HS-27A (cell line): ENCODE results near the gene PLEKHA1.

Experiments
- DNase-seq: peaks from one replicate; pipeline ENCODE4 v3.0.0-alpha.2; 2012; ENCODE audit warnings: low read depth, missing footprints

PLEKHA1 gene

GRCh38 chr10:122379041-122379440 lies 4.5 kb downstream of the PLEKHA1 start:
- DNase-seq, result no peak

GRCh38 chr10:122379537-122379936 lies 5.0 kb downstream of the PLEKHA1 start:
- DNase-seq, result no peak

GRCh38 chr10:122380703-122381102 lies 6.2 kb downstream of the PLEKHA1 start:
- DNase-seq, result no peak

GRCh38 chr10:122381680-122382079 lies 7.2 kb downstream of the PLEKHA1 start:
- DNase-seq, result no peak

DNA sequence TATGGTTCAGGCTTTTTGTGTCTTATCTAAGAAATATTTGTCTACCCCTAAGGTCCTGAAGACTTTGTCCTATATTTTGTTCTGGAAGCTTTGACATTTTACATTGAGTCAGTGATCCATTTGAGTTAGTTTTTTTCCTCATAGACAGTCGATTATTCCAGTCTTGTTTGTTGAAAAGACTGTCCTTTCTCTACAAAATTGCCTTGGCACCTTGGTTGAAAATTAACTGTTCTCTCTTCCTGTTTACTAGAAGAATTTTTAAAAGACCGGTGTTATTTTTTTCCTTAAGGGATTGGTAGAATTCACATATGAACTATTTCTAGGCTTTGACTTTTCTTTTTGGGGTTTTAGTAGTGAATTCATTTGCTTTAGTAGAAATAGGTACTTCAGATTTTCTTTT lies 12.0 kb downstream of the PLEKHA1 start:
- DNase-seq, result no peak

DNA sequence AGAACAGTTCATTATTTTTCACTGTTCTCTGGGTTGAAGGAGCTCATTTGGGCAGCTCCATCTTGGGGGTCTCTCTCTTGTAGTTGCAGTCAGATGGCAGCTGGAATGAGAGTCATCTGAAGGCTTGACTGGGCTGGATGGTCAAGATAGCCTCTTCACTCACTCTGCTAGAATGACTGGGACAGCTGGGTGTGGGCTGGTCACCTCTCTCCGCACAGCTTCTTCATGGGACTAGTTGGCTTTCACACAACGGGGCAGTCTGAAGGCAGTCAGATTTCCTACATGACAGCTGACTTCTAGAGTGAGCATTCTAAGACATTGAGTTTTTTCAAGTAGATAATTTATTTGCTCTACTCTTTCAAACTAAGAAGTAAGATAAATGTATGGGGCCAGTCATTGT lies 13.1 kb downstream of the PLEKHA1 start:
- no peak for DNase-seq

GRCh38 chr10:122388287-122388997 lies 13.9 kb downstream of the PLEKHA1 start:
- DNase-seq, result no peak

- no peak for DNase-seq
Measured at GRCh38 chr10:122390271-122390670, 15.8 kb downstream of the PLEKHA1 start.

DNA sequence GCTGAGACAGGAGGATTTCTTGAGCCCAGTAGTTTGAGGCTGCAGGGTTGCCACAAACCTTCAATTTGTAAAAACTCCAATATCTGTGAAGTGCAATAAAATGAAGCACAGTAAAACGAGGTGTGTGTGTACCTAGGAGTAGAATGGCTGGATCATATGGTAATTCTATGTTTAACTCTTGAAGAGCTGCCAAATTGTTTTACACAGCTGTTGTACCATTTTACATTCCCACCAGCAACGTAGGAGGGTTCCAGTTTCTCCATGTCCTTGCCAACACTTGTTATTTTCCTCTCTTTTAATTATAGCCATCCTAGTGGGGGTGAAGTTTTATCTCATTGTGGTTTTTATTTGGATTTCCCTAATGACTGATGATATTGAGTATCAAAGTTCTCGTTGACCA lies 16.2 kb downstream of the PLEKHA1 start:
- DNase-seq, result no peak

DNA sequence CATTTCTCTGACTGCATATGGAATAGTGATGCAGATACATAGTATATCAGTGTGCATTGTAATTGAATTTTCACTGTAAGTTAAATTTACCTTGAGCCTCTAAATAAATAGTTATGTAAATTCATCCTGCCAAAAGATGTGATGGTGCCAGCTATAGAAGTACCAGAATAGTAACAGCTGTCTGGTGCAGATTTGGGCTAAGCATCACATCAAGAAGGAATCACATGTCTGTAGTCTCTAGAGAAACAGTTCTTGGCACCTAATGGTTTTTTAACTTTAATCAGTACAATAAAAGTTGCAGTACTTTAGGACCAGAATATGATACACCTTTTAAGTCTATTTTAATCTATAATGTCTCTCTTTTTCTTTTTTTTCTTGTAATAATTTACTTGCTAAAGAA lies 17.4 kb downstream of the PLEKHA1 start:
- no peak for DNase-seq

DNA sequence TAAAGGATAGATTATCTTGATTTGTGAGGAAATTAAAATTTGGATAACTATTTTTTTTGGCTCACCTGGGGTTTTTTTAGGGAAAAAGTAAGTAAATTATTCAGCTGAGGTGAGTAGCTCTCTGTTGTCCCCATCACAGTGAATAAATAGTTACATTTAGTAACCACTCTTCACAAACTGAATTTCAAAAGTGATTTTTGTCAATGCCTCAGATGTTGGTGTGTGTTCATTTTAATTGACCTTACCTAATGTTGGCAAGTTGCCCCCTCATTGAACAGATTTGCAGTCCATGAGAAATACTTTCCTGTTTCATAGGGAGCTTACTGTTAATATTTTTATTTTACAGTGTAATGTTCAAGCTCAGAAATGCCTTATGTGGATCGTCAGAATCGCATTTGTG lies 18.3 kb downstream of the PLEKHA1 start:
- no peak for DNase-seq

- no peak for DNase-seq
Measured at GRCh38 chr10:122393288-122393687, 18.8 kb downstream of the PLEKHA1 start.

GRCh38 chr10:122402548-122403131 lies 28.1 kb downstream of the PLEKHA1 start:
- DNase-seq, result no peak

DNA sequence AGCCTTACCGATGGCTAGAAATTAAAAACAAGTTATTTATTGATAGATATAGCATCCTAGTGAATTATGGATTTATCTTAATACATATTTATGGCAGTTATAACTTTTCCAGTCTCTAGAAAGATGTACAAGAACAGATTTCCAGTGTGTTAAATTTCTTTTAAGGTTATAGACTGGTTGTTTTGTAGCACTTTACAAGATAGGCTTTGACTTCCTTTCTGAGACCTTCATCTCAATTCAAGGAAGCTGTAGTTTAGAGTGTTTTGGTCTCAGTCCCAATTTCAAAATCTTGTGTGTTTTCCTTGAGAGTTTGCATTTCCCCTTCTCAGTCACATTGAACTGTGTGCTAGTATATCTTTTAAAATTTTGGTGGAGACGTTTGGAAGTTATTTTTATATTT lies 30.1 kb downstream of the PLEKHA1 start:
- no peak for DNase-seq

DNA sequence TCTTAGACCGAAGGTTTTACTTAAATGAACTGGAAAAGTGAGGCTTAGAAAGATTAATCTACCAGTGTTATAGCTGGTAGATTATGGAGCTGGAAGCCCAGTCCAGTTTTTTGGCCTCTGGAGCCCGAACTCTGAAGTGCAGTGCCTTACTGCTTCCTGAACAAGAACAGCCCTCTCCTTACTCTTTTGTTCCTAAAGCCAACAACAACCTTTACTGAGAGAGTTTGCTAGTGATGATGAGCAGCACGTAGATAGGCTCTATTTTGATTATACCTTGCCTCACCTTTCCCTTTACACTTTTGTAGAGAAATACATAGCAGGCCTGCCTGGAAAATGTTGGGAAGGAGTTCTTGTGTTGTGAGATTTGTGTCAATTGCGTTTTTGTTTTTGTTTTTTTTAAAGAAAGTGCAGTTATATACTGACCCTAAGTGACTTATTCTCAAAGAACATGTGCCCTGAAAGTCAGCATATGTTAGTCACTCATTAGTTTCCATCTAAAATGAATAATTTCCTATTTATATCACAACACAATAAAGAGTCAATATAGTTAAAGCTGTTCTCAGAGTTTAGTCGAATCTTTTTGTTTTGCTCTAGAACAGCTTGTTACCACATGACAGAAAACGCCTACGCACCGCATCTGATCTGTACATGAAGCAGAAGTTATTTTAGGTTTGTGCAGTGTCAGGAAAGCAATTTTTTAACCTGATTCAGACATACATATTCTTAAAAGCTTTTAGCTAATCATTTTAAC lies 33.0 kb downstream of the PLEKHA1 start:
- no peak for DNase-seq

GRCh38 chr10:122413327-122413726 lies 38.8 kb downstream of the PLEKHA1 start:
- no peak for DNase-seq

GRCh38 chr10:122417667-122418066 lies 43.2 kb downstream of the PLEKHA1 start:
- DNase-seq, result no peak

DNA sequence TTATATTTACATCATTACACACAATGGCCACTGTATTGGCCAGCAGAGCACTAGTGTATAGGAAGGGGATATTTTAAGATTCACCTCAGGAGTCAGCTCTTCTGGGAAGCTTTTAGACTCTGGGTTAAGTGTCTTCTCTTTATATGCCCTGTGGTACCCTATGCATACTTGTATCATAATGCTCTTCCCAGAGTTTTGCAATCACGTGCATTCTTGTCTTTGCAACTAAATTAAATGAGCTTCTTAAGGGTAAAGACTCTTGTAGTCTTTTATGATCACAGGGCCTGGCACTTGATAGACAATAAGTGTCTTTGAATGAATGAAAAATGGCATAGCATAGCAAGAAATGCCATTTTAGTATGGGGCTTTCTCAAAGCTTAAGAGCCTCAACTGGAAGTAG lies 44.5 kb downstream of the PLEKHA1 start:
- no peak for DNase-seq

GRCh38 chr10:122419876-122420623 lies 45.5 kb downstream of the PLEKHA1 start:
- DNase-seq, result no peak

- DNase-seq, result no peak
Measured at GRCh38 chr10:122420624-122421007, 46.1 kb downstream of the PLEKHA1 start.

DNA sequence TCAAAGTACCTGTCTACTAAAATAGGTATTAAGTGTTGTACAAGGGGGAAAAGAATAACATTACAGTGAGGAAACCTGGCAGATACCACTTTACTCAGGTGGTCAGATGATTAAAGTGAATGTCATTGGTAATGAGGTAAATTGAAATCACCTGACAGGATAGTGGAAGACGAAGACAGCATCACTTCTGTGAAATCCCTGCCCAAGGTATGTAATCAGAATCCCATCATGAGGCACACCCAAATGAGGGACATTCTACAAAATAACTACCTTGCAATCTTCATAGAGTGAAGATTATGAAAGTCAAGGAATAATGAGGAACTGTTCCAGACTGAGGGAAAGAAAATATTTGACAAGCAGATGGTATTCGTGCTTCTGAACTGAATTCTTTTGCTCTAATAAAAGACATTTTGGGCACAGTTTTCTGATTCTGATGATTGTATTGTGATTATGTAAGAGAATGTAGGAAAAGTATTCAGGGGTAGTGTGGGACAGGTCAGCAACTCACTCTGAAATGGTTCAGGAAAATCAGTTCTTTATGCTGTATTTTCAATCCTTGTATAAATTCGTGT lies 46.6 kb downstream of the PLEKHA1 start:
- DNase-seq, result no peak

DNA sequence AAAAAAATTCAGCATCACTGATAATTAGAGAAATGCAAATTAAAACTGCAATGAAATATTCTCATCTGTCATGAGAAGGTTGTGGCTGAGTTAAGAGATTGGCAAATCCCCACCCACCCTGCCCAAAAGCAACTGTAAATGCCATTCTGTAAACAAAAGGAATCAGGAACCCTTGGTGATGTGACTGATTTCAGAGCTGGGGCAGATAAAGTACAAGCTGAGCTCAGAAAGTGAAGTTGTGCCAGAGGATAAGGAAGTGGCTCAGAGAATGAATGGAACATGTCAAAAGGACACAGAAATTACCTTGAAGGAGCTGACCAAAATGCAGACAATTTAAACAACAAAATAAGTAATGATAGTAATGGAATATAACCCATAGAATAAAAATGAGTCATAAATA lies 47.2 kb downstream of the PLEKHA1 start:
- DNase-seq, result no peak
